OCI-LY1 (cell line): Measurements from ENCODE around the gene FBLIM1.
"Not testable (repeated sequence)": the region's sequence is repeated elsewhere in the genome, so short reads cannot be mapped to it uniquely, and the experiment has no call there.

Experiments used
- H2AFZ ChIP-seq: fragments of 200-600 bp; sonication (generic), shearing (Covaris generic); 2 replicates; pipeline ENCODE4 v1.6.0; 2014; ENCODE audit warnings: antibody characterized with exemption, mild to moderate bottlenecking, low read length
- H3F3A ChIP-seq: fragments of 200-600 bp; sonication (generic), shearing (Covaris generic); 2 replicates; pipeline ENCODE4 v1.6.0; 2014; ENCODE audit warnings: mild to moderate bottlenecking, antibody characterized with exemption, low read length, moderate library complexity; ENCODE audit not compliant: insufficient read depth
- H3K27ac ChIP-seq: fragments of 200-600 bp; sonication (generic); 2 replicates; pipeline ENCODE4 v1.5.1; 2014; ENCODE audit warnings: low read length, mixed run types, mild to moderate bottlenecking, low read depth; ENCODE audit not compliant: poor library complexity, severe bottlenecking
- H3K27me3 ChIP-seq: fragments of 200-600 bp; sonication (generic); 2 replicates; pipeline ENCODE4 v1.6.0; 2014; ENCODE audit warnings: antibody characterized with exemption, mild to moderate bottlenecking, low read length, moderate library complexity; ENCODE audit not compliant: insufficient read depth
- H3K36me3 ChIP-seq: fragments of 200-600 bp; sonication (generic); 2 replicates; pipeline ENCODE4 v1.6.1; 2014; ENCODE audit warnings: mild to moderate bottlenecking, antibody characterized with exemption, low read length, moderate library complexity, mixed read lengths; ENCODE audit not compliant: insufficient read depth
- H3K4me1 ChIP-seq: fragments of 200-600 bp; sonication (generic); 2 replicates; pipeline ENCODE4 v1.5.1; 2014; ENCODE audit warnings: mild to moderate bottlenecking, low read length, moderate library complexity; ENCODE audit not compliant: insufficient read depth, severe bottlenecking
- H3K4me2 ChIP-seq: fragments of 200-600 bp; sonication (generic), shearing (Covaris generic); 2 replicates; pipeline ENCODE4 v1.6.1; 2014; ENCODE audit warnings: low read length
- H3K4me3 ChIP-seq: fragments of 200-600 bp; sonication (generic); 2 replicates; pipeline ENCODE4 v1.5.1; 2014; ENCODE audit warnings: low read length, low read depth, mild to moderate bottlenecking, mixed read lengths; ENCODE audit not compliant: poor library complexity, severe bottlenecking
- H3K79me2 ChIP-seq: fragments of 200-600 bp; shearing (Covaris generic); 2 replicates; pipeline ENCODE4 v1.6.1; 2016; ENCODE audit warnings: mixed run types, low read length, mixed read lengths; ENCODE audit not compliant: insufficient read depth
- H3K9ac ChIP-seq: fragments of 200-600 bp; sonication (generic), shearing (Covaris generic); 2 replicates; pipeline ENCODE4 v1.6.1; 2014; ENCODE audit warnings: mild to moderate bottlenecking, low read length, mixed read lengths
- H3K9me2 ChIP-seq: fragments of 200-600 bp; sonication (generic), shearing (Covaris generic); 2 replicates; pipeline ENCODE4 v1.6.1; 2014; ENCODE audit warnings: low read depth, mild to moderate bottlenecking, low read length, mixed read lengths
- H3K9me3 ChIP-seq: fragments of 200-600 bp; shearing (Covaris generic); 2 replicates; pipeline ENCODE4 v1.6.1; 2014; ENCODE audit warnings: low read length, mixed read lengths
- H4K20me1 ChIP-seq: fragments of 200-600 bp; sonication (generic), shearing (Covaris generic); 2 replicates; pipeline ENCODE4 v1.6.0; 2016; ENCODE audit warnings: mild to moderate bottlenecking, low read length; ENCODE audit not compliant: insufficient read depth
- EZH2 ChIP-seq: fragments of 200-600 bp; sonication (generic), shearing (Covaris generic); IDR thresholded peaks from 2 replicates; pipeline ENCODE4 v1.8.0; 2017; ENCODE audit warnings: borderline replicate concordance, mixed run types, mild to moderate bottlenecking, antibody characterized with exemption, low read length, moderate library complexity, mixed read lengths
- TF ChIP-seq, protein P1 (sequence below): fragments of 200-600 bp; sonication (generic), shearing (Covaris generic); IDR thresholded peaks from 2 replicates; pipeline ENCODE4 v1.5.1; 2017; ENCODE audit warnings: mild to moderate bottlenecking, antibody characterized with exemption, low read length, moderate library complexity, mixed read lengths

The FBLIM1 gene

DNA sequence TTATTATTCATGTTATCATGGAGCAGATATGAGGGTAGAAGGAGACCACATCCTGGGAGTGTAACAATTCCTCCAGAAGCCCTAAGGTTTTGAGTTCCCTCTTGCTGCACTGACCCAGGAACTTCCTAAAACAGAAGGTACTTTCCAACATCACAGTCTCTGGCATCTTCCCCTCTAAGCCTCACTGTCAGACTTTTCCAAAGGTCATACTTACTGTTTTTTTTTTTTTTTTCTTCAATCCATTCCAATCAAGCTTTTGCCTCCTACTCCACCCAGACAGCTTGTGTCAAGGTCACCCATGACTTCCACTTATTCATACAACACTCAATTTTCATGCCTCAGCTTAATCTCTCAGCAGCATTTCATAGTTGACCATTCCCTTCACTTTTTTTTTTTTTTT, 67.2 kb downstream of the FBLIM1 start:
- Histone ChIP-seq H3K4me3 (no peak overlapping the region), H2AFZ (no peak overlapping the region), H3K36me3 (no peaks in the 10 kb centered on the region), H3K4me2 (no peak overlapping the region), H3K9me2 (no peaks in the 10 kb centered on the region), H3K27ac (no peak overlapping the region), H3K27me3 (no peaks in the 10 kb centered on the region), H3F3A (no peaks in the 10 kb centered on the region; the same call in 1 of the 2 replicates), H3K4me1 (peaks cover 26% of the 10 kb centered on the region), H3K79me2 (no peaks in the 10 kb centered on the region), H4K20me1 (no peaks in the 10 kb centered on the region), H3K9me3 (no peaks in the 10 kb centered on the region), H3K9ac (no peak overlapping the region)
- TF ChIP-seq, protein P1, sequence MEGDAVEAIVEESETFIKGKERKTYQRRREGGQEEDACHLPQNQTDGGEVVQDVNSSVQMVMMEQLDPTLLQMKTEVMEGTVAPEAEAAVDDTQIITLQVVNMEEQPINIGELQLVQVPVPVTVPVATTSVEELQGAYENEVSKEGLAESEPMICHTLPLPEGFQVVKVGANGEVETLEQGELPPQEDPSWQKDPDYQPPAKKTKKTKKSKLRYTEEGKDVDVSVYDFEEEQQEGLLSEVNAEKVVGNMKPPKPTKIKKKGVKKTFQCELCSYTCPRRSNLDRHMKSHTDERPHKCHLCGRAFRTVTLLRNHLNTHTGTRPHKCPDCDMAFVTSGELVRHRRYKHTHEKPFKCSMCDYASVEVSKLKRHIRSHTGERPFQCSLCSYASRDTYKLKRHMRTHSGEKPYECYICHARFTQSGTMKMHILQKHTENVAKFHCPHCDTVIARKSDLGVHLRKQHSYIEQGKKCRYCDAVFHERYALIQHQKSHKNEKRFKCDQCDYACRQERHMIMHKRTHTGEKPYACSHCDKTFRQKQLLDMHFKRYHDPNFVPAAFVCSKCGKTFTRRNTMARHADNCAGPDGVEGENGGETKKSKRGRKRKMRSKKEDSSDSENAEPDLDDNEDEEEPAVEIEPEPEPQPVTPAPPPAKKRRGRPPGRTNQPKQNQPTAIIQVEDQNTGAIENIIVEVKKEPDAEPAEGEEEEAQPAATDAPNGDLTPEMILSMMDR, result no peak
- TF ChIP-seq EZH2, result no peak

DNA sequence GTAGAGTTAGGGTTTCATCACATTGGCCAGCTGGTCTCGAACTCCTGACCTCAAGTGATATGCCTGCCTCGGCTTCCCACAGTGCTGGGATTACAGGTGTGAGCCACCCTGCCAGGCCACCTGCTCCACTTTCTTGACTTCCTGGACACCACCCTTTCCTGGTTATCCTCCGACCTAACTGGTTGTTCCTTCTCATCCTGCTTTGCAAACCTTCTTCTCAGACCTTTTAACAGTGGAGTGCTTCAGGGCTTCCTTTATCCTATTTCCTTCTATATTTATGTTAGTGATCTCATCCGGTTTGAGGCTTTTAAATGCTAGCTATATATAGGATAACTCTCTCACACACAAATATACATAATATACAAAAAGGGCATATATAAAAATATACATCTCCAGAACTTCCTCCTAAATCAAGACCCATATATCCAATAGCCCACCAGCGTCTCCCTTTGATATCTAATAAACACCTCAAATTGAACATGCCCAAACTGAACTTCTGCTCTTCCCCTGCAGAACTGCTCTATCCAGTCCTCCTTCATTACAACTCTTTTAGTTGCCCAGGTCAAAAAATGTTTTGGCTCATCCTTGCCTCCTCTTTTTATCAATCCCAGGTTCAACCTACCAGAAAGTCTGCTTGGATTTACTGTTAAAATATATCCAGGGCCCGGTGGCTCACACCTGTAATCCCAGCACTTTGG, 68.4 kb downstream of the FBLIM1 start:
- no peak overlapping the region for H2AFZ ChIP-seq
- H3K9me2 ChIP-seq, result no peaks in the 10 kb centered on the region
- TF ChIP-seq, protein P1, result no peak
- no peak for TF ChIP-seq EZH2
- H4K20me1 ChIP-seq, result no peaks in the 10 kb centered on the region
- H3K36me3 ChIP-seq, result no peaks in the 10 kb centered on the region
- no peak overlapping the region for H3K9ac ChIP-seq
- peaks cover 38% of the 10 kb centered on the region for H3K4me1 ChIP-seq
- no peaks in the 10 kb centered on the region for H3K27me3 ChIP-seq
- no peaks in the 10 kb centered on the region for H3K79me2 ChIP-seq
- no peak overlapping the region for H3K4me3 ChIP-seq
- H3F3A ChIP-seq, result no peaks in the 10 kb centered on the region; the same call in 1 of the 2 replicates
- no peak overlapping the region for H3K4me2 ChIP-seq
- no peaks in the 10 kb centered on the region for H3K9me3 ChIP-seq
- peak overlapping the region; percentile 4 for H3K27ac ChIP-seq

DNA sequence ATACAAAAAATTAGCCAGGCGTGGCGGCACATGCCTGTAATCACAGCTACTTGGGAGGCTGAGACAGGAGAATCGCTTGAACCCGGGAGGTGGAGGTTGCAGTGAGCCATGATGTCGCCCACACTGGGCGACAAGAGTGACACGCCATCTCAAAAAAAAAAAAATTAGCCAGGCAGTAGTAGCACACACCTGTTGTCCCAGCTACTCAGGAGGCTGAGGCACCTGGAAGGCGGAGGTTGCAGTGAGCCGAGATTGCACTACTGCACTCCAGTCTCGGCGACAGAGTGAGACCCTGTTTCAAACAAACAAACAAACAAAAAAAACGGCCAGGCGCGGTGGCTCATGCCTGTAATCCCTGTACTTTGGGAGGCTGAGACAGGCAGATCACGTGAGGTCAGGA, 69.0 kb downstream of the FBLIM1 start:
- H3K27ac ChIP-seq, result peak overlapping the region; percentile 4
- H3K4me3 ChIP-seq, H3K9me2 ChIP-seq, H3K9me3 ChIP-seq, H3K27me3 ChIP-seq, H4K20me1 ChIP-seq, H3K9ac ChIP-seq, H3K79me2 ChIP-seq, H2AFZ ChIP-seq, H3K36me3 ChIP-seq, H3F3A ChIP-seq, H3K4me2 ChIP-seq: not testable (repeated sequence)
- peaks cover 44% of the 10 kb centered on the region for H3K4me1 ChIP-seq

DNA sequence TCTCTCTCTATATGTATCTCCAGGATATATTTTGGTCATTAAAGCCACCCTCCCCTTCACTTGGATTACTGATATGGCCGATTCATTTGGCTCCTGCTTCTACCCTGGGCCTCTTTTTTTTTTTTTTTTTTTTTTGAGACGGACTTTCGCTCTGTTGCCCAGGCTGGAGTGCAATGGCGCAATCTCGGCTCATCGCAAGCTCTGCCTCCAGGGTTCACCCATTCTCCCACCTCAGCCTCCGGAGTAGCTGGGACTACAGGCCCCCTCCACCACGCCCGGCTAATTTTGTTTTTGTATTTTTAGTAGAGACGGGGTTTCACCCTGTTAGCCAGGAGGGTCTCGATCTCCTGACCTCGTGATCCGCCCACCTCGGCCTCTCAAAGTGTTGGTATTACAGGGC, 70.3 kb downstream of the FBLIM1 start:
- not testable (repeated sequence) for H4K20me1 ChIP-seq, H3F3A ChIP-seq, H2AFZ ChIP-seq, H3K27me3 ChIP-seq, H3K9ac ChIP-seq, H3K4me3 ChIP-seq, H3K36me3 ChIP-seq, H3K9me2 ChIP-seq, H3K4me2 ChIP-seq, H3K9me3 ChIP-seq, H3K79me2 ChIP-seq
- Histone ChIP-seq H3K4me1 (peaks cover 58% of the 10 kb centered on the region), H3K27ac (peak overlapping the region; percentile 86)
